ENCODE results near the gene VSIG4. TPM values are rescaled to one million over a fixed set of nuclear protein-coding genes. Genes with fewer than 3 reads are reported as not detected.

VSIG4 gene
- total and polyA plus RNA-seq, 2 of the 8 experiments (the other 6 are each of a cell fraction or from before 2014, with no cell fraction given) = not detected

- no peak for TF ChIP-seq CHD2 (IDR thresholded peaks at IDR 0.05; ENCODE audit: low read length)
- no peak for TF ChIP-seq CREB1 (IDR thresholded peaks at IDR 0.05)
- no peak for TF ChIP-seq SUZ12 (IDR thresholded peaks at IDR 0.05; ENCODE audit: low read length)
- no peak for TF ChIP-seq SIRT6 (IDR thresholded peaks at IDR 0.05; ENCODE audit: low read length)
- Histone ChIP-seq H2BK120ac (replicated peaks; ENCODE audit: low read depth, low read length) (no peak overlapping the region), H4K5ac (ENCODE audit: insufficient read length, low read depth, low read length) (no peak overlapping the region), H3K23ac (ENCODE audit: insufficient read length) (no peak overlapping the region), H3K4ac (replicated peaks; ENCODE audit: insufficient read length, low read depth, low read length) (no peak overlapping the region), H2AFZ (ENCODE audit: low read length) (no peak overlapping the region), H3K4me1 (replicated peaks in 1 of 4; ENCODE audit: control insufficient read depth in 3 of 4, insufficient read depth in 4 of 4, low read length in 3 of 4) (no peaks in the 10 kb centered on the region), H4K20me1 (replicated peaks in 1 of 2; ENCODE audit: control insufficient read depth in 1 of 2, insufficient read depth in 2 of 2, low read length in 2 of 2) (no peaks in the 10 kb centered on the region), H3K79me2 (ENCODE audit: control insufficient read depth in 1 of 2, insufficient read depth in 2 of 2, low read length in 2 of 2) (no peaks in the 10 kb centered on the region), H3K23me2 (ENCODE audit: low read depth, low read length) (no peaks in the 10 kb centered on the region), H2BK5ac (ENCODE audit: low read depth, low read length) (no peak overlapping the region), H3K9ac (replicated peaks in 1 of 4; ENCODE audit: extremely low read depth in 1 of 4, low read depth in 3 of 4, low read length in 3 of 4) (no peak overlapping the region), H3K4me3 (ENCODE audit: extremely low read depth in 1 of 4, insufficient read depth in 2 of 4, low read depth in 3 of 4, low read length in 4 of 4) (no peak overlapping the region), H4K91ac (replicated peaks; ENCODE audit: insufficient read length, low read length) (no peak overlapping the region), H4K8ac (ENCODE audit: extremely low read depth, insufficient read depth, low read length) (no peak overlapping the region), H3K56ac (replicated peaks; ENCODE audit: insufficient read length, low read depth, low read length) (no peak overlapping the region), H2BK12ac (ENCODE audit: low read depth, low read length) (no peak overlapping the region), H2BK20ac (ENCODE audit: low read length) (no peak overlapping the region), H3K14ac (ENCODE audit: insufficient read length) (no peak overlapping the region), H3K79me1 (ENCODE audit: low read depth, low read length) (no peaks in the 10 kb centered on the region), H3K36me3 (ENCODE audit: control insufficient read depth in 2 of 4, insufficient read depth in 4 of 4, low read length in 3 of 4) (no peaks in the 10 kb centered on the region), H3K9me3 (ENCODE audit: insufficient read depth in 2 of 2, low read depth in 1 of 2, low read length in 1 of 2) (peaks cover 0 to 11% of the 10 kb centered on the region in 2 experiments; a peak in 2 of 4 replicates), H3K27me3 (replicated peaks in 1 of 4; ENCODE audit: control insufficient read depth in 3 of 4, extremely low read depth in 1 of 4, insufficient read depth in 3 of 4, low read length in 3 of 4) (no peaks in the 10 kb centered on the region), H2BK15ac (ENCODE audit: low read length) (no peak overlapping the region), H3K27ac (ENCODE audit: low read depth, low read length) (no peak overlapping the region), H3K4me2 (ENCODE audit: insufficient read depth in 1 of 2, low read depth in 2 of 2, low read length in 2 of 2) (no peak overlapping the region), H3K18ac (ENCODE audit: extremely low read depth, low read length) (no peak overlapping the region), H2AK5ac (ENCODE audit: low read depth, low read length) (no peak overlapping the region)
- ChIA-PET POLR2A (ENCODE audit: partially characterized antibody) (no interaction called here), CTCF (ENCODE audit: partially characterized antibody) (no interaction called here)
- DNase-seq (ENCODE audit: low read depth in 1 of 2, low spot score in 2 of 2) (no peak), FAIRE-seq (no peak)
- WGBS, 2 experiments (ENCODE audit: extremely low coverage in 1 of 2, insufficient coverage in 1 of 2, insufficient read length in 1 of 2, insufficient replicate concordance in 2 of 2, low coverage in 1 of 2, low lambda C conversion rate in 2 of 2, missing lambda C conversion rate in 1 of 2) = 86% methylated on average over 2 of the region's 4 CpGs; no CpG with 5 or more reads in 1 of the 2 experiments
These were observed 24.4 kb upstream of the VSIG4 start for GRCh38 chrX:66064261-66064660.

Data from H1 (cell line).